OCI-M2 (cell line): Measurements from ENCODE around the gene SMIM8.
A peak's percentile ranks its signal among the peaks of the same experiment; 100 is the strongest.

Experiments used
- DNase-seq: peaks from one replicate; lab custom pipeline; 2025; ENCODE audit not compliant: unreplicated experiment; lab: John Stamatoyannopoulos, UW

The SMIM8 gene

DNA sequence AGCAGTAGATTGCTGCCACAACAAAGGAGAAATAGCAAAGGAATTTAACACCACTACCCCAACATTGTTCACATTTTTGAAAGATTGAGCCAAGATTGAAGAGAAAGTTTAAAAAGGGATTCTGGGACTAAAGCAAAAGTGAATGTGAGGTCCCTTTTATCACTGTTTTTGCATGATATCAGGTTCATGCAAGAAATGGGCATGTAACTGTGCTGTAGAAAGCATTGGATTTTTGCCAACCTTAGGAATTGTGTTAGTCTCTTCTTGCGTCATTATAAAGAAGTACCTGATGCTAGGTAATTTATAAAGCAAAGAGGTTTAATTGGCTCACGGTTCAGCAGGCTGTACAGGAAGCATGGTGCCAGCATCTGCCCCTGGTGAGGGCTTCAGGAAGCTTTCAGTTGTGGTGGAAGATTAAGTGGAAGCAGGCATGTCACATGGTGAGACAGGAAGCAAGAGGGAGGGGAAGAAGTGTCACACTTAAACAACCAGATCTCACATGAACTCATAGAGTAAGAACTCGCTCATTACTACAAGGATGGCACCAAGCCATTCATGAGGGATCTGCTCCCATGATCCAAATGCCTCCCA is 11.3 kb downstream of the SMIM8 start:
- no peak for DNase-seq

GRCh38 chr6:87334683-87335082 is 12.3 kb downstream of the SMIM8 start:
- no peak for DNase-seq

DNA sequence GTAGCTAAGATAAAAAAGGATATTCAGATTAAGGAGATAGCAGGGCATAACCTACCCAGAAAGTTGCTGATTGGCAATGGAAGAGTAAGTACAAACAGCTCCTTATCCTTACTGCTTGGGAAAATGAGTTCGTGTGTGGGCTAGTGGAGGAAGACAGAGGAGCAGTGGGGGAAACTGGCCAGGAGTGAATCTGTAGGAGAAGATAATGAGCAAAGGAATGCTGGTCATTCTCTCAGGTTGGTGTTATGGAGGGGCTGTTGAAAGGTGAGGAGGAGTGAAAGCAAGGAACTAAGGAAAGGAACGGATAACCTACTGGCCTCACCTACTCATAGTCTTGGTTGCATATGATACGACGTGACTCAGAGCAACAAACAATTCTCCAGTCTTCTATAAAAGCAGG is 14.0 kb downstream of the SMIM8 start:
- DNase-seq = no peak

DNA sequence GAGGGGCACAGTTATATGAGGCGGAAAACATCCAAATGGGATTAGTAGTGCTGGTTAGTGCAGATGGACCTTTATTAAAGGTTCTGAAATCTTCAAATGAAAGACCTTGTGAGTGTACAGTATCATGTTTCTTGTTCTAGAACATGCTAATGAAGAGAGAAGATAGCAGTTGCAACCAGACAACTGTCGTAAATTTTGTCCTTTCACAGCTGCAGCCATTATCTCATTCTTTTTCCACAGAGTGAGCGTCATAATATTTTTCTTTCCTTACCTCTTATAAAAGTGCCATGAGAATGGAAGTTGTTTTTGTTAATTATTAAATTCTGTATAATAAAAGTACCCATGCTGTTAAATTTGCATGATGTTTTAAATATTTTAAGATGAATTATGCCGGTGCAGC is 17.8 kb downstream of the SMIM8 start:
- no peak for DNase-seq

GRCh38 chr6:87341158-87341557 is 18.8 kb downstream of the SMIM8 start:
- DNase-seq = no peak

DNA sequence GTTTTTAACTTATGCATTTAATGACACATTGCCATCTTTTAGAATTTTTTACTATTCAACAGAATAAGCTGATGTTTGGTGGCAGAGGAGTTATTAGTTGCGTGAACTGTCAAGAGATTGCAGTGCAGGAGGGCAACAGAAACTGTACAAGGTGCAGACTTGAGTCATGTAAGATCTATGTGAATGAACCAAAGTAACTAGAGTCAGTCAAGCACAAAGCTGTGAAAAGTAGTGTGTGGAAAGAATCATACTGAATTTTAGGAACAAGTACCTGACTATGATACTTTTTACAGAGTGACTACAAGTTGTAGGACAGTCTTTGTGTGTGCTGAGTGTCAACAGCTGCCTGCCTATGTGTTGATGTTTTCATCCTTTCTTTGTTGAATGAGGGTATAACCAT is 19.5 kb downstream of the SMIM8 start:
- no peak for DNase-seq

DNA sequence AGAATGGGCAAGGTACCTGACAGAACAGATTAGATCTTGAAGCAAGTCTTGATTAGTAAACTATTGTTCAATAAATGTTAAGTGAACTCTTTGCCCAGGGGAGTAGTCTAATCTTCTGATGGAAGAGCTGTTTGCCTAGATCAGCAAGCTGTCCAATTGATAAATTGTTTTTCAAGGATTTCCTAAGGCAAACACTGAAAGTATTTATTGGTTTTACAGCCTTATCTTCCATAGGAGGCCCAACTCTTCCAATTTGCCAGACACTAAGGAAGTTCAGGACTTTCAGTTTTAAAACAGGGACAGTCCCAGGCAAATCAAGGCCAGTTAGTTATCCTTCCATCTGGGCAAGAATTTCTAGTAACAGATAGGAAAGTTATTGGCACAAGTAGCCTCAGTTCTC is 20.4 kb downstream of the SMIM8 start:
- DNase-seq = no peak

GRCh38 chr6:87344731-87345130 is 22.3 kb downstream of the SMIM8 start, which contains the start of gene C6orf163:
TSS of gene C6orf163 (plus strand) at chr6:87344813. CDS start at chr6:87345100, 287 bp downstream.
- no peak for DNase-seq

DNA sequence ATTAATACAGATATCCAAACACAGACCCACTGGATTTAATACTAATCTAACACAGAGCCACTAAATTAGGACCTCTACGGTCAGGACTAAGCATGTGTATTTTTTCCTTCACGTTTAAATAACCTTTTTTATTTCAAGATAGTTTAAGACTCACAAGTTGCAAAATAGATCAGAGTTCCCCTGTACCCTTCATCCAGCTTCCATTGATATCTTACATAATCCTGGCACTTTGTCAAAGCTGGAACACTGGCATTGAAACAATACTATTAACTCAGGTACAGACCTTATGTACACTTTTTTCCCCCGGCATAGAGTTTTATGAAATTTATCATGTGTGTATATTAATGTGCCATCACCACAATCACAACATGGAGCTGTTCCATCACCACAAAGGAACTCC is 24.3 kb downstream of the SMIM8 start:
- no peak for DNase-seq

DNA sequence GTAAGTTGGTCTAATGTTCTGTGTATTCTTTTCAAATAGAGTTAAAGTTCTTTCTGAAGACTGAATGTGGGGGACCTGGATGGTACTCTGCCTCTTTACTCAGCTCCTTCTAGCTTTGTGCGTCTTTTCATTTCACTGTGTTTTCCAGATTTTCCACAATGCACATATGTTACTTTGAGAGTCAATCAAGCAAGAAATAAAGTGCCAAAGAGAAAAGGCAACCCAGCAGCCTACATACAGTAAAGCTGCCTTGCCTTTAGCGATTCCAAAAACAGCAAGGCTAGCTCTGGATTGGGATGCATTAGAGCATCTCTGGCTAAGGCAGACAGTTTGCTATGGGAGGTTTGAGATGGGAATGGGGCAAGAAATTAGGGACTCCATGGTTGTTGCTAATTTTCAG is 27.5 kb downstream of the SMIM8 start:
- DNase-seq = no peak

DNA sequence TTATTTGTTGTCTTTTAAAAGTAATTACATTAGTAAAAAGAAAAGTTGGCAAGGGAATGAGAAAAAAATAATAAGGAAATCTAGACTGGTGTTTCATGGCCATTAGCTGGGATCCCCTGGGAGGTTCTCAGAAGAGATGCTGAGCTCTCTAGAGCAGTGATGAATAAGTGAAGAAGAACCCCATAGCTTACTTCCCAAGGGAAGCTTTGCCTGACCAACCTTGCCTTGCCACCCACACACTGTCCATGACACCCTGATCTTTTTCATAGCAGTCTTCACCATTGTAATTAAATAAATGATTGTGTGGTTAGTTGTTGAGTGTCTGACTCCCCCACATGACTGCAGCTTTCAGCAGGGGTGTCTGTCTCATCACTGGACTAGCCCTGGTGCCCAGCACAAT is 28.1 kb downstream of the SMIM8 start:
- no peak for DNase-seq

GRCh38 chr6:87351583-87351982 is 29.2 kb downstream of the SMIM8 start:
- no peak for DNase-seq

DNA sequence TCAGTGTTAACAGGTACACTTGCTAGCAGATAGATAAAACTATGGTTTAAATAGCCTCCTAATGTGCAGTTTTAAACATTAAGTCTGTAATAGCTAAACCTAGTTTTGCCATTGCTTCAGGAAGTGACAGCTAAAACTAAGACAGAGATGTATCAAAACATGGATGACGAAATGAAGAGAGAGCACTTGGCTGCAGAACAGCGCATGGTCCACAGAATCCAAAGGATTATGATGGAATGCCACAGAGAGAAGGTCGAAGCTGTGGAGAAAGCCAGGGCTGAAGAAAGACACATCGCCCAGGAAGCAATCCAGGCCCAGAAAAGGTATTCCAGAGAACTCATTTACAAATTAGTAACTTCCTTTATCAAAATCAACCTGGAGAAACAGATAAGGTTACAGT is 33.8 kb downstream of the SMIM8 start:
- DNase-seq = no peak

- DNase-seq = no peak
These were observed 35.2 kb downstream of the SMIM8 start for GRCh38 chr6:87357479-87358196.

GRCh38 chr6:87364602-87365252 is 42.3 kb downstream of the SMIM8 start:
- peak; percentile 54 for DNase-seq

- no peak for DNase-seq
These were observed 43.9 kb downstream of the SMIM8 start for GRCh38 chr6:87366072-87366827.

GRCh38 chr6:87366899-87367298 is 44.5 kb downstream of the SMIM8 start:
- DNase-seq = no peak

GRCh38 chr6:87373377-87373776 is 51.0 kb downstream of the SMIM8 start:
- DNase-seq = no peak

GRCh38 chr6:87375315-87375714 is 52.9 kb downstream of the SMIM8 start:
- no peak for DNase-seq

DNA sequence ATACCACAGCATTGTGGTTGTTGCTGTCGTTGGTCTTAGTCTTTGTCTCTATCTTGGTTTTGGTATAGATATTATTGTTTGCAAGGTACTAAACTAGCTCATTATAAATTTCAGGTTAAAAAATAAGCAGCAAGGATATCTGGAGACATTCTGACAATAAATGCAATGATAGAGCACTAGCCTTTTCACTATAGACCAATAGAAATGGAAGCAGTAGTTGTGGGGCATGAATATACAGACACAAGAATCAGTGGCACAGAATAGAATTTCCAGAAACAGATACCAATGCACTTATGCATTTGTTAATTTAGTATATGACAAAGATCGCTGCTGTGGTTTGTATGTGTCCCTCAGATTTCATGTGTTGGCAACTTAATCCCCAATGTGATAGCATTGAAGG is 54.3 kb downstream of the SMIM8 start:
- DNase-seq = no peak

GRCh38 chr6:87378947-87379346 is 56.6 kb downstream of the SMIM8 start:
- no peak for DNase-seq

GRCh38 chr6:87382861-87383260 is 60.5 kb downstream of the SMIM8 start:
- no peak for DNase-seq
